BLaER1 treated with 17β-estradiol and CSF1 and Interleukin-3, amounts not matched to agents 10 nM and 100 nM (cell line): ENCODE measurements around the gene SNRNP48.

Experiments
- H3K27ac ChIP-seq, 11 experiments: shearing (Covaris generic); formaldehyde crosslinking; 2 replicates each; pipeline ENCODE4 v1.8.1; 2022
- H3K27me3 ChIP-seq, 11 experiments: shearing (Covaris generic); formaldehyde crosslinking; 2 replicates each; pipeline ENCODE4 v1.8.1; 2022
- H3K36me3 ChIP-seq, 11 experiments: shearing (Covaris generic); formaldehyde crosslinking; 2 replicates each; pipeline ENCODE4 v1.8.1; 2022
- H3K4me1 ChIP-seq, 10 experiments: shearing (Covaris generic); formaldehyde crosslinking; 2 replicates each; pipeline ENCODE4 v1.8.1; 2022
- H3K4me2 ChIP-seq, 11 experiments: shearing (Covaris generic); formaldehyde crosslinking; 2 replicates each; pipeline ENCODE4 v1.8.1; 2022
- H3K4me3 ChIP-seq, 10 experiments: shearing (Covaris generic); formaldehyde crosslinking; 2 replicates each; pipeline ENCODE4 v1.8.1; 2022
- H3K9ac ChIP-seq, 11 experiments: shearing (Covaris generic); formaldehyde crosslinking; 2 replicates each; pipeline ENCODE4 v1.8.1; 2022
- H3K9me3 ChIP-seq, 11 experiments: shearing (Covaris generic); formaldehyde crosslinking; replicated peaks in 1 of 11; 2 replicates each; pipeline ENCODE4 v1.8.1; 2022
- H4K20me1 ChIP-seq, 11 experiments: shearing (Covaris generic); formaldehyde crosslinking; 2 replicates each; pipeline ENCODE4 v1.8.1; 2022
- Cebpa-rat ChIP-seq, 11 experiments: shearing (Covaris generic); IDR thresholded peaks; 2 replicates each; pipeline ENCODE4 v1.8.1; 2022

SNRNP48 gene

DNA sequence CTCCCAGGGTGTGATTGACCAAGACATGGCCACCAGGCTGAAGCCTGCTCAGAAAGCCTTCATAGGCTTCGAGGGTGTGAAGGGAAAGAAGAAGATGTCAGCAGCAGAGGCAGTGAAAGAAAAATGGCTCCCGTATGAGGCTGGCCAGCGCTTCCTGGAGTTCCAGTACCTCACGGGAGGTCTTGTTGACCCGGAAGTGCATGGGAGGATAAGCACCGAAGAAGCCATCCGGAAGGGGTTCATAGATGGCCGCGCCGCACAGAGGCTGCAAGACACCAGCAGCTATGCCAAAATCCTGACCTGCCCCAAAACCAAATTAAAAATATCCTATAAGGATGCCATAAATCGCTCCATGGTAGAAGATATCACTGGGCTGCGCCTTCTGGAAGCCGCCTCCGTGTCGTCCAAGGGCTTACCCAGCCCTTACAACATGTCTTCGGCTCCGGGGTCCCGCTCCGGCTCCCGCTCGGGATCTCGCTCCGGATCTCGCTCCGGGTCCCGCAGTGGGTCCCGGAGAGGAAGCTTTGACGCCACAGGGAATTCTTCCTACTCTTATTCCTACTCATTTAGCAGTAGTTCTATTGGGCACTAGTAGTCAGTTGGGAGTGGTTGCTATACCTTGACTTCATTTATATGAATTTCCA is 4.6 kb upstream of the SNRNP48 start:
- Histone ChIP-seq H3K27ac (no peak overlapping the region), H3K9ac (no peak overlapping the region), H4K20me1 (peaks cover 0 to 3% (median 0%) of the 10 kb centered on the region in 11 experiments; a peak in 6 of 22 replicates), H3K4me1 (peaks cover 6 to 20% (median 8%) of the 10 kb centered on the region in 10 experiments; a peak in 16 of 20 replicates), H3K9me3 (no peaks in the 10 kb centered on the region; a peak in 1 of 22 replicates), H3K27me3 (no peaks in the 10 kb centered on the region), H3K4me3 (no peak overlapping the region), H3K36me3 (no peaks in the 10 kb centered on the region), H3K4me2 (no peak overlapping the region)
- TF ChIP-seq Cebpa-rat (IDR thresholded peaks at IDR 0.05): no peak

- H3K27me3 ChIP-seq: no peaks in the 10 kb centered on the region
- H3K9me3 ChIP-seq: no peaks in the 10 kb centered on the region; a peak in 1 of 22 replicates
- peaks cover 6 to 26% (median 22%) of the 10 kb centered on the region in 11 experiments; a peak in 18 of 22 replicates for H4K20me1 ChIP-seq
- peak overlapping the region in 1 of 11 experiments; percentile 95; a peak in 1 of 22 replicates for H3K4me2 ChIP-seq
- H3K9ac ChIP-seq: no peak overlapping the region
- TF ChIP-seq Cebpa-rat (IDR thresholded peaks at IDR 0.05): no peak
- peaks cover 21 to 40% (median 26%) of the 10 kb centered on the region in 10 experiments for H3K4me1 ChIP-seq
- H3K36me3 ChIP-seq: peaks cover 0 to 5% (median 0%) of the 10 kb centered on the region in 11 experiments; a peak in 6 of 22 replicates
- H3K4me3 ChIP-seq: no peak overlapping the region
- H3K27ac ChIP-seq: no peak overlapping the region
Observed at GRCh38 chr6:7587631-7588100, 2.3 kb upstream of the SNRNP48 start.

- Histone ChIP-seq H3K4me2 (peak overlapping the region in 3 of 11 experiments; percentile 81 to 95 (median 91); a peak in 5 of 22 replicates), H4K20me1 (peaks cover 10 to 34% (median 30%) of the 10 kb centered on the region in 11 experiments; a peak in 19 of 22 replicates), H3K36me3 (peaks cover 3 to 14% (median 7%) of the 10 kb centered on the region in 11 experiments; a peak in 17 of 22 replicates), H3K9me3 (no peaks in the 10 kb centered on the region; a peak in 1 of 22 replicates), H3K27me3 (no peaks in the 10 kb centered on the region), H3K9ac (no peak overlapping the region), H3K4me3 (no peak overlapping the region), H3K27ac (no peak overlapping the region), H3K4me1 (peaks cover 21 to 42% (median 26%) of the 10 kb centered on the region in 10 experiments)
- no peak for TF ChIP-seq Cebpa-rat (IDR thresholded peaks at IDR 0.05)
Observed at GRCh38 chr6:7588506-7588905, 1.5 kb upstream of the SNRNP48 start.

DNA sequence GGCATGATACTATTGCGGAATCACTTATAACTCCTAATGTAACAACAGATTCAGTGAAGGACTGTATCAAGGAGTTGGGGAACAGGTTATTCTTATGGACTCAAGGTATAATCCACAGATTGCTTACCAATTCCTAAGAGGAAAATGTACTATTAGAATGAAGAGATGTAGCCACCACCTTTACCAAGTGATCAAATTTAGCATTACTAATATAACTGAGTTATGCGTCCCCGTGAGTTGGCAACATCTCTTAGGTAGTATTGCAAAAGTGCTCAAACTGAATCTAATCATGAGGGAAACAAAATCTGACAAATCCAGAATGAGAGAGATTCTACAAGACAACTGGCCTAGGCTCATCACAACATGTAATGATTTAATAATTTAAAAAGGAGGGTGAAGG is 777 bp upstream of the SNRNP48 start:
- Histone ChIP-seq H3K4me1 (peaks cover 21 to 42% (median 26%) of the 10 kb centered on the region in 10 experiments), H3K4me3 (peak overlapping the region in 7 of 10 experiments; percentile 89 to 96 (median 95); a peak in 7 of 20 replicates), H3K9me3 (no peaks in the 10 kb centered on the region), H3K4me2 (peak overlapping the region; percentile 80 to 95 (median 90); a peak in 18 of 22 replicates), H4K20me1 (peaks cover 12 to 37% (median 33%) of the 10 kb centered on the region in 11 experiments; a peak in 19 of 22 replicates), H3K36me3 (peaks cover 10 to 21% (median 14%) of the 10 kb centered on the region in 11 experiments), H3K9ac (no peak overlapping the region; a peak in 2 of 22 replicates), H3K27me3 (no peaks in the 10 kb centered on the region), H3K27ac (no peak overlapping the region)
- no peak for TF ChIP-seq Cebpa-rat (IDR thresholded peaks at IDR 0.05)

GRCh38 chr6:7590918-7591302 is 912 bp downstream of the SNRNP48 start:
- Histone ChIP-seq H3K27ac (peak overlapping the region in 10 of 11 experiments; percentile 74 to 90 (median 84); a peak in 17 of 22 replicates), H3K27me3 (no peaks in the 10 kb centered on the region), H3K9me3 (no peaks in the 10 kb centered on the region), H3K4me1 (peaks cover 21 to 42% (median 26%) of the 10 kb centered on the region in 10 experiments), H4K20me1 (peaks cover 12 to 39% (median 34%) of the 10 kb centered on the region in 11 experiments; a peak in 19 of 22 replicates), H3K9ac (peak overlapping the region; percentile 87 to 94 (median 90)), H3K36me3 (peaks cover 27 to 38% (median 31%) of the 10 kb centered on the region in 11 experiments), H3K4me2 (peak overlapping the region; percentile 80 to 95 (median 91)), H3K4me3 (peak overlapping the region; percentile 89 to 99 (median 96))
- no peak for TF ChIP-seq Cebpa-rat (IDR thresholded peaks at IDR 0.05)

- no peaks in the 10 kb centered on the region for H3K9me3 ChIP-seq
- peak overlapping the region; percentile 80 to 95 (median 91) for H3K4me2 ChIP-seq
- H3K27me3 ChIP-seq: no peaks in the 10 kb centered on the region
- H3K36me3 ChIP-seq: peaks cover 36 to 46% (median 40%) of the 10 kb centered on the region in 11 experiments
- peaks cover 21 to 42% (median 26%) of the 10 kb centered on the region in 10 experiments for H3K4me1 ChIP-seq
- no peak for TF ChIP-seq Cebpa-rat (IDR thresholded peaks at IDR 0.05)
- H3K9ac ChIP-seq: 0 out of 22 replicates have a peak overlapping the region, but pooled peaks of 2 of the 11 experiments have one; percentile 87 to 90
- H3K27ac ChIP-seq: no peak overlapping the region
- H3K4me3 ChIP-seq: peak overlapping the region; percentile 89 to 99 (median 96); a peak in 12 of 20 replicates
- peaks cover 12 to 39% (median 34%) of the 10 kb centered on the region in 11 experiments; a peak in 19 of 22 replicates for H4K20me1 ChIP-seq
Observed at GRCh38 chr6:7591770-7592169, 1.8 kb downstream of the SNRNP48 start.

DNA sequence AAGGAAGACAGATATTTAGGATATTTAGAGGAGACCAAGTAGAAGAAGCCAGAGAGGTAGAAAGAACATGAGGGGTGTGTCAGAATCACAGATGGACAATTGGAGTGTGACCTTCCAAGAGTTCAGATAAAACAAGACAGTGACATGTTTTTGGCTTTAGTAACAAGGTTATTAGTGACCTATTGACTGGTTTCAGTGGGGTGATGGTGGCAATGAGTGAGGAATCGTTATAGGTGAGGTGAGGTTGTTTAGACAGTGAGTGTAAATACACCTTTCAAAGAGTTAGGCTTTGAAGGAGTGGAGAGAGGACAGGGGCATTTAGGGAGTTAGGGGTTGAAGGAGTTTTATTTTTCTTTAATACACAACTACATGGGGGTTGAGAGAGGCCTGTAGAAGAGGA is 3.2 kb downstream of the SNRNP48 start:
- Histone ChIP-seq H4K20me1 (peaks cover 12 to 39% (median 34%) of the 10 kb centered on the region in 11 experiments; a peak in 19 of 22 replicates), H3K4me3 (no peak overlapping the region), H3K9ac (no peak overlapping the region), H3K4me1 (peaks cover 21 to 40% (median 26%) of the 10 kb centered on the region in 10 experiments), H3K4me2 (no peak overlapping the region), H3K27me3 (no peaks in the 10 kb centered on the region), H3K36me3 (peaks cover 48 to 61% (median 54%) of the 10 kb centered on the region in 11 experiments), H3K9me3 (no peaks in the 10 kb centered on the region), H3K27ac (no peak overlapping the region)
- TF ChIP-seq Cebpa-rat (IDR thresholded peaks at IDR 0.05): no peak

- Histone ChIP-seq H3K4me3 (no peak overlapping the region), H3K27ac (no peak overlapping the region), H3K9ac (no peak overlapping the region), H3K9me3 (no peaks in the 10 kb centered on the region), H3K4me1 (peaks cover 16 to 25% (median 20%) of the 10 kb centered on the region in 10 experiments), H3K27me3 (no peaks in the 10 kb centered on the region), H3K36me3 (peaks cover 53 to 75% (median 68%) of the 10 kb centered on the region in 11 experiments), H4K20me1 (peaks cover 12 to 39% (median 34%) of the 10 kb centered on the region in 11 experiments; a peak in 19 of 22 replicates), H3K4me2 (no peak overlapping the region)
- no peak for TF ChIP-seq Cebpa-rat (IDR thresholded peaks at IDR 0.05)
Observed at GRCh38 chr6:7594579-7595125, 4.7 kb downstream of the SNRNP48 start.

GRCh38 chr6:7604003-7604402 is 14.0 kb downstream of the SNRNP48 start:
- TF ChIP-seq Cebpa-rat (IDR thresholded peaks at IDR 0.05): no peak
- H3K9ac ChIP-seq: no peak overlapping the region
- H3K4me1 ChIP-seq: no peaks in the 10 kb centered on the region
- peaks cover 0 to 24% (median 9%) of the 10 kb centered on the region in 11 experiments; a peak in 9 of 22 replicates for H4K20me1 ChIP-seq
- no peak overlapping the region for H3K27ac ChIP-seq
- H3K9me3 ChIP-seq: no peaks in the 10 kb centered on the region
- no peak overlapping the region for H3K4me3 ChIP-seq
- H3K36me3 ChIP-seq: peaks cover 85 to 100% (median 95%) of the 10 kb centered on the region in 11 experiments
- no peak overlapping the region for H3K4me2 ChIP-seq
- no peaks in the 10 kb centered on the region for H3K27me3 ChIP-seq
